HG02852 (cell line): Measurements from ENCODE around the gene ITGA11.
"Not testable (repeated sequence)": the region's sequence is repeated elsewhere in the genome, so short reads cannot be mapped to it uniquely, and the experiment has no call there.

Source experiments
- ATAC-seq: cut with Tn5 transposase; IDR thresholded peaks from one replicate; pipeline ENCODE4 v1.9.1; 2021; ENCODE audit warnings: mild to moderate bottlenecking, moderate library complexity; ENCODE audit not compliant: unreplicated experiment

The ITGA11 gene

GRCh38 chr15:68399096-68400065 lies 32.6 kb downstream of the ITGA11 start:
- no peak for ATAC-seq

- not testable (repeated sequence) for ATAC-seq
Observed at GRCh38 chr15:68397999-68398398, 34.0 kb downstream of the ITGA11 start.

DNA sequence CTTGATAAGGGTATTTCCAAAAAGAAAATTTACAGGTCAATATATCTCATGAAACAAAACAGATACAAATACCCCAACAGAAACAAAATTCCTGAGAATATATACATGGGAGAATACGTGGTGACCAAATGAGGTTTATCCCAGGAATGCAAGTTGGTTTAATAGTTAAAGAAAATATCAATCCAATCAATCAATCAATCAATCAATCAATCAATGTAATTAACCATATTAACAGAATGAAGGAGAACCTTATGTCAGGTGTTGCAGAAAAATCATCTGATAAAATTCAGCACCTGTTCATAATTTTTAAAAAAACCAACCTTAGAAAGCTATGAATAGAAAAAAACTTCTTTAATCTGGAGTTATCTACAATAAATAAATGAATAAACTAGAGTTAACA lies 35.9 kb downstream of the ITGA11 start:
- no peak for ATAC-seq

GRCh38 chr15:68391121-68391520 lies 40.8 kb downstream of the ITGA11 start:
- no peak for ATAC-seq

DNA sequence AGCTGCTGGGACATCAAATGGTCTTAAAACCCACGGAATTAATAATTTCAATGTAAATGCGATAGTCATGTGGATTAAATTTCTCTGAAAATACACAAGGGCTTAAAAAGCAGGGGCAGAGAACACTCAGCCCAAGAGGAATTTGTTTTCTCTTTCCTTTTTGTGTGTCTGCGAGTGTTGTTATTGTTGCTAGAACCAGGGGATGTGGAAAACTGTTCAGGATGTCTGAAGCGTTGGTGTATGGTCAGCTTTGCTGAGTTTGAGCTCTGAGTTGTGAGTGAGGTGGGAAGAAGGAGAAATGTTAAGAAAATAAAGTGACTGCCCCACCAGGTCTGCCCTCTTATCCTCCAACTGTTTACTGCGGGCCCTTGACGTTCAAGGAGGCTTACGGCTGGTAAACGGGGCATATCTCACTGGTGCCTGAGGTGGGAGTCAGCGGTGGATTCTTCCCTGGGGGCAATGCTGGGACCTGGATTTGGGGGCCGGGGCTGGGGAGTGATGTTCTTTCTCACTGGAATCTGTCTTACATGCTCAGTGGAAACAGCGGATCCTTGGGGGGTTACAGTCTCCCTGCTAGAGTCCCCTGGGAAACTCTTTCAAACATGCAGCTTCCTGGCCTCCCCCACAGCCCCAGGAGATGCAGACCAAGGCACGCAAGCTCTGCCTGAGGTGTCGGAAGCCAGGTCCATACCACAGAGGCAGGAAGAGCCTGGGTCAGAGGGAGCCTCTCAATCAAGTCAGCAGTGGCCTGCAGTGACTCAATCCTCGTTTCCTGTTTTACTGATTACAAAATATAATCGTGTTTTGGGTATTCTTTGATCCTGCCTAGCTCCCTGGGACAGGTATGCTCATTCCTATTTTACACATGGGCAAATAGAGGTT lies 41.8 kb downstream of the ITGA11 start:
- no peak for ATAC-seq

- no peak for ATAC-seq
Observed at GRCh38 chr15:68389041-68389930, 42.7 kb downstream of the ITGA11 start.

DNA sequence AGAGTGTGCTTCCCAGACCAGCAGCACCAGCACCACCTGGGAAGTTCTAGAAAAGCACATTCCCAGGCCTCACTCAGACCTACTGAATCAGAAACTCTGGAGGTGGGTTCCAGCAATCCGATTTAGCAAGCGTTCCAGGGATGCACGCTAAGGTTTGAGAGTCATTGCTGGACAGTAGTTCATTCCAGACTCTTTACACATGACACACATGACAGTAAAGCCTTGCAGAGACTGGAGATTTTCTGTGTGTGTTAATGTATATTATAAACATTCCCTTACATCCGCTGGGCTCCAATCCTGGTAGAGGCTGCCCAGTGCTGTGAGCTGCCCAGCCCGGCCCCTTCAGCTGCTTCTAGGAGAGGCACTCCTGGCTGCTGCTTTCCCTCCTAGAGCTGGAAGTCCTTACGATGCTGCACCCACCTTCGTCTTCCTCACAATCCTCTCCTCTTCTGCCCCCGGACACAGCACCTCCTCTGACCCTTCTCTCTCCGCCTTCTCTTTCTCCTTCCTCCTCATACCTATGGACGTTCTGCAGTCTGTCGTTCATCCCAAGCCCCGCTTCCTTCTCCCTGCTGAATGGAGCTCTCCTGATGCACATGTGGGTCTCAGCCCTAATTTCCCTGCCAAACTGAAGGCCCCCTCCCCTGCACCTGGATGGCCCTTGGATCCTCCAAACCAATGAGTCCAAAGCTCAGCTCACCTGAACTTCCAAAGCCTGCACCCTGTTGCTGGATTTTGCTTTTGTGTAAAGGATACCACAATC lies 44.4 kb downstream of the ITGA11 start:
- ATAC-seq: no peak

GRCh38 chr15:68386587-68387288 lies 45.2 kb downstream of the ITGA11 start:
- ATAC-seq: no peak

DNA sequence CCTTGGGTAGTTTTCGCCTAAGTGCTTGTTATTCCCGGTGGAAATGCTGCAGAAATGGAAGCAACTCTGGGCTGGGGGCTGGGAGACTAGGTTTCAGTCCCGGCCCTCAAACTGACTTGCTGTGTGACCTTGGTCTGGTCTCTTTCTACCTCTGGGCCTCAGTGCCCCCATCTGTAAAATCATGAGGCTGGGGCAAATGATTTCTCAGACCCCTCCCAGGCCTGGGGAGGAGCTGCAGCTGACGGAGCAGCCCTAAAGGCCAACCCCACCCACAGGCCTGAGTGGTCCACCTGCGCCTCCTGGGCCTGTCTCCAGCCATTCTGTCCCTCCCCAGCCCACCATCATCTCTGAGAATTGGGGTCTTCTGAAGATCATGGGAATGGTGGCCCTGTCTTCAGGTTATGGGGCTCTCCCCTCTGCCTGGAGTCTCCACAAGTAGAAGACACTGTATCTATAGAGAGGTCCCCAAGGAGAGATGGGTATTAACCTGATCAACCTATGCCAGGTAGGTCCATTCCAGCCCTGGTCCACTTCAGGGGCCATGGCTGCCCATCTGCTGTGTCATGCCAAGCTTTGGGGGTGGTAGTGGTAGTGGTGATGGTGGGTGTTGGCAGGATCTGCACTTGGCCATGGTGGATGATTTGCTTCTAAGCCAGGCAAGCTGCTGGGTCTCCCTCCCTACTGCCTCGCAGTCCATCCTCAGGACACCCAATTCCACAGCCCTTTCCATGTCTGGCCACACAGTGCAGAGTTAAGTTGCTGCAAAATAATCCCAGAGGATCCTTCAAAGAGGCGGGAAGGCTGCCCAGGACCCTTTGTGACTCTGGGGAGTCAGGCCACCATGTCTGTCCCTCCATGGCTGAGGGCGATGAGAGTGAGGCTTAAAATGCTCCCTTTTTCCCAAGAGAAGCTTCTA lies 46.0 kb downstream of the ITGA11 start:
- no peak for ATAC-seq

DNA sequence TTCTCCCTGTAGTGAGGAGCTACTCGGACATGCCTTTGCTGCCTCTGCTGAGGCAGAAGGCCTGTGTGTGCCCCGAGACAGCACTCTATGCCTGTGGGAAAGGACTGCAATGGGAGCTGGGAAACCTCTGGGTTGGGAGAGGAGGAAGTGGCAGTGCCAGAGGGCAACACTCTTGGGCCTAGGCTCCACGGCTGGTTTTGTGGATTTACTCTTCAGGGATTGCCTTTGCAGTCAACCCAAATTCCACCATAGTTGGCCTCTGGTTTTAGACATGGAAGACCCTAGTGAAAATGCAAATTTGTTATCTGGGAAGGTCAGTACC lies 46.8 kb downstream of the ITGA11 start:
- ATAC-seq: no peak

DNA sequence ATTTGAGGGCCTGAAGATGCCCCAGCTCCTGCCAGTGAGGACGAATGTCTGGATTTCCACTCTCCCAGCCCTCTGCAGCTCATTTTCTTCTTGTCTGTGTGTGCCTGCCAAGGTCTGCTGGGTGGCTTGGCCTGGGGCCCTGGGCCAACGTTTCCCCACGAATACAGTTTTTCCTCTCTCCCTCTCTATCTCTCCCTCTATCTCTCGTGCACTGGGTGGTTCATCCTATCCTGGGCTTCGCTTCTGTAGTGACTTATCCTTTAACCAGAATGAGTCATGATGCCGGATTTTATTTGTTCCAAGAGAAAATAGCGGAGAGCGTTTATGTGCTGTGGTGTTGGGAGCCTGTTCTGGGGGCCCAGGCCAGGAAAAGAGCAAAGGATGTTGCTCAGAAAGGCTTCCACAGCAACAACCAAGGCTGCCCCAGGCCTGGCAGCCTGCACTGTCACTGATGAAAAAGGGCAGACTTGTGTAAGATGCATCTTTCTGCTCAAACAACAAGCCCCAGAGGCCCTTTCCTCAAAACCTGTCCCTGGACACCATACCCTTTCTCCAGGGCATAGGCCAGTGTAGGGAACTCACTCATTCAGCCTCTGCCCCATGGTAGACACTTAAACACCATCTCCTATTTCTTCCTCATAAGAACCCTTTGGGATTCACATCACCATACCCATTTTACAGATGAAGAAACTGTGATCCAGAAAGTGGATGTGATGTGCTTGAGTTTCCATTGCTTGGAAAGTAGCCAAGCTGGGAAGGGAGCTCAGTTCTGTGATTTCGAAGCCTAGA lies 47.3 kb downstream of the ITGA11 start:
- ATAC-seq: no peak

DNA sequence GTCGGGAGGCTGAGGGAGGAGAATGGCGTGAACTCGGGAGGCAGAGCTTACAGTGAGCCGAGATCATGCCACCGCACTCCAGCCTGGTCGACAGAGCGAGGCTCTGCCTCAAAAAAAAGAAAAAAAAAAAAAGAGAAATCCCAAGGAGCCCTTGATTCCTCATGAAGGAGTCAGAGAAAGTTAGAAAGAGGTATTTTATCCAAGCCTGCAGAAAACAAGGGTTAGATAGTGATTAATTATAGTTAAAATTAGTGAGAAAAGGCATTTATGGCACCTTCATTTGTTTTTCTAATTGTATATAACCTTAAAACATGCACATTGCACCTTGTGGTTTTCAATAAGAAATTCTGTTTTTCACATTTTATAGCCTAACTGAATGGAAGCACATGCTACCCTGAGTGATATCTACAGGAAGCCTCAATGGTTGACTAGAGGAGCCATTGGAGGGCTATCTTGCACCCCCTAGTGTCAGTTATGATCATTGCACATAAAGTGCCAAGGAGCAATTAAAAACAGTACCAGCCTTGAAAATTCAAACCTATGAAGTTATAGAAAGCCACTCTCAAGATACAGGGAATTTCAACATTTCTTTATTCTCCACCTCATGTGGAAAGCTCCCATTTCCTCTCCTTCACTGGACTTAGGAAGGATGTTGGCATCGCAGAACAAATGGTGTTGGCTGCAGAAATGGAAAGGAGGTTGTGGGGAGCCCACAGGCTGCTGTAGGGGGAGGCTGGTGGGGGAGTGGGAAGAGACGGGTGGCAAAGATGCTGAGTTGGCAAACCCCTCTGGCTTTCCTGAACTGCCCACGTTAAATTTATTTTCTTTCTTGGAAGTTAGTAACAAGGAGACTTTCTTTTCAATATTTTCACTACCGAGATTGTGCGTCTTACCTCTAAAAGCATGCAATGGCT lies 48.5 kb downstream of the ITGA11 start:
- ATAC-seq: no peak

- ATAC-seq: no peak
Observed at GRCh38 chr15:68382286-68383007, 49.5 kb downstream of the ITGA11 start.

DNA sequence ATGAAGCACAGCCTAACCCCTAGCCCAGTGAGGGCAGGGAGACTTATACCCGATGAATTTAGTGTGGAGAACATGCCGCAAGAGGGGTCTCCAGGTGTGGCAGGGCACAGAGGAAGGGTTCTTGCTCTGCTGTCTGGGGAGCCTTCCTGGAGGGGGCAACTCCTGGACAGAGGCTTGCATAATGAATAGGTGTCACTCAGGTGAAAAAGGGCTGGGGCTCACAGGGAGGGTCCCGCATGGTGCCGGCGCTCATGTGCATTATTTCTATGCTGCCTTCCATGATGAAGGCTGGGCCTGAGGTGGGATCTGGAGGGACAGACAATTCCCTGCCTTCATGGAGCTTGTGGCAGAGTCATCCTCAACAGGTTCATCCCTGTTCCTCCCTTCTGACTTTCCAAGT lies 51.5 kb downstream of the ITGA11 start:
- ATAC-seq: no peak

- ATAC-seq: no peak
Observed at GRCh38 chr15:68379759-68380290, 52.1 kb downstream of the ITGA11 start.
